CD4-positive, CD25-positive, alpha-beta regulatory T cell (primary cell): Measurements from ENCODE around the gene PADI4. TPM values are rescaled to one million over a fixed set of nuclear protein-coding genes. Genes with fewer than 3 reads are reported as not detected.

Source experiments
- ATAC-seq, 2 donors: fragments of 150-1000 bp; cut with Tn5 transposase; one replicate each; pipeline ENCODE4 v1.10.0; 2021; ENCODE audit warnings: low read depth in 2 of 2, moderate number of reproducible peaks in 2 of 2, moderate library complexity in 1 of 2
- DNase-seq, 3 donors: peaks; one replicate each; pipeline versions ENCODE4 v3.0.0 to v3.0.0-alpha.2; 2012 to 2022; ENCODE audit warnings: mixed read lengths in 1 of 3
- H3K27ac ChIP-seq: one replicate; pipeline ENCODE4 v1.7.0; 2013; ENCODE audit warnings: mild to moderate bottlenecking, low read length; ENCODE audit not compliant: insufficient read depth, poor library complexity, severe bottlenecking
- H3K27me3 ChIP-seq: one replicate; pipeline ENCODE4 v1.7.0; 2013; ENCODE audit warnings: low read length; ENCODE audit not compliant: control insufficient read depth, insufficient read depth
- H3K36me3 ChIP-seq: one replicate; pipeline ENCODE4 v1.7.0; 2013; ENCODE audit warnings: mild to moderate bottlenecking, low read length, moderate library complexity; ENCODE audit not compliant: control insufficient read depth, insufficient read depth
- H3K4me1 ChIP-seq: 2 replicates; pipeline ENCODE4 v1.7.0; 2013; ENCODE audit warnings: mild to moderate bottlenecking, low read length; ENCODE audit not compliant: insufficient read depth, control insufficient read depth, poor library complexity, severe bottlenecking
- H3K4me3 ChIP-seq: one replicate; pipeline ENCODE4 v1.7.0; 2013; ENCODE audit warnings: low read depth, mild to moderate bottlenecking, low read length, moderate library complexity
- H3K9me3 ChIP-seq, 2 experiments: 1 replicate in 1 of 2; 2 replicates in 1 of 2; pipeline ENCODE4 v1.7.0; 2013; ENCODE audit warnings: low read length in 2 of 2, mild to moderate bottlenecking in 1 of 2, moderate library complexity in 1 of 2; ENCODE audit not compliant: control insufficient read depth in 2 of 2
- H3K27ac Mint-ChIP-seq, 3 donors: one replicate each; pipeline ENCODE4 v1.8.0; 2020 to 2022; ENCODE audit warnings: mild to moderate bottlenecking in 3 of 3, mixed read lengths in 3 of 3, moderate library complexity in 2 of 3
- H3K27me3 Mint-ChIP-seq: one replicate; pipeline ENCODE4 v1.8.0; 2022; ENCODE audit warnings: mild to moderate bottlenecking, mixed read lengths
- H3K36me3 Mint-ChIP-seq: one replicate; pipeline ENCODE4 v1.8.0; 2020; ENCODE audit warnings: mixed read lengths
- H3K4me1 Mint-ChIP-seq, 4 donors: one replicate each; pipeline ENCODE4 v1.8.0; 2020 to 2022; ENCODE audit warnings: mixed read lengths in 4 of 4, mild to moderate bottlenecking in 1 of 4
- H3K4me3 Mint-ChIP-seq, 4 donors: one replicate each; pipeline ENCODE4 v1.8.0; 2020 to 2022; ENCODE audit warnings: mild to moderate bottlenecking in 4 of 4, mixed read lengths in 4 of 4, moderate library complexity in 3 of 4
- H3K9me3 Mint-ChIP-seq, 7 donors: one replicate each; pipeline ENCODE4 v1.8.0; 2020 to 2022; ENCODE audit warnings: mixed read lengths in 7 of 7, mild to moderate bottlenecking in 3 of 7, moderate library complexity in 2 of 7
- polyA plus RNA-seq, 4 donors: library from polyadenylated mRNA; unstranded; fragments of 300-500 nt; fragmentation: Illumina TruSeq; gene quantifications; one replicate each; pipeline ENCODE4 v1.2.3, GENCODE V29; 2021
- total RNA-seq: library from RNA; stranded (reverse); gene quantifications from one replicate; pipeline ENCODE4 v1.2.3, GENCODE V29; 2022

PADI4 gene
- total and polyA plus RNA-seq, 5 donors from 2014 or later = 0.81 to 1.6 (median 1.5) TPM

- no peaks in the 10 kb centered on the region for H3K9me3 ChIP-seq
- DNase-seq (no peak), ATAC-seq (no peak)
- no peaks in the 10 kb centered on the region for H3K36me3 ChIP-seq
- Mint-ChIP-seq H3K4me1 (no peaks in the 10 kb centered on the region), H3K27me3 (peaks cover 14% of the 10 kb centered on the region), H3K27ac (no peak overlapping the region), H3K36me3 (no peaks in the 10 kb centered on the region), H3K4me3 (no peak overlapping the region), H3K9me3 (peaks cover 0 to 3% (median 0%) of the 10 kb centered on the region in 7 donors)
- H3K27ac ChIP-seq = no peak overlapping the region
- no peak overlapping the region for H3K4me3 ChIP-seq
- H3K27me3 ChIP-seq = no peaks in the 10 kb centered on the region
- H3K4me1 ChIP-seq = no peaks in the 10 kb centered on the region
These were observed 73.2 kb downstream of the PADI4 start for GRCh38 chr1:17381161-17381560.

GRCh38 chr1:17392199-17392740 is 84.3 kb downstream of the PADI4 start:
- no peaks in the 10 kb centered on the region for H3K9me3 ChIP-seq
- Mint-ChIP-seq H3K27ac (no peak overlapping the region), H3K4me3 (no peak overlapping the region), H3K4me1 (peaks cover 0 to 6% (median 2%) of the 10 kb centered on the region in 4 donors), H3K36me3 (no peaks in the 10 kb centered on the region), H3K9me3 (no peaks in the 10 kb centered on the region), H3K27me3 (peaks cover 4% of the 10 kb centered on the region)
- no peak for DNase-seq
- H3K4me1 ChIP-seq = no peaks in the 10 kb centered on the region
- ATAC-seq = no peak
- no peaks in the 10 kb centered on the region for H3K36me3 ChIP-seq
- no peaks in the 10 kb centered on the region for H3K27me3 ChIP-seq
- no peak overlapping the region for H3K27ac ChIP-seq
- no peak overlapping the region for H3K4me3 ChIP-seq

DNA sequence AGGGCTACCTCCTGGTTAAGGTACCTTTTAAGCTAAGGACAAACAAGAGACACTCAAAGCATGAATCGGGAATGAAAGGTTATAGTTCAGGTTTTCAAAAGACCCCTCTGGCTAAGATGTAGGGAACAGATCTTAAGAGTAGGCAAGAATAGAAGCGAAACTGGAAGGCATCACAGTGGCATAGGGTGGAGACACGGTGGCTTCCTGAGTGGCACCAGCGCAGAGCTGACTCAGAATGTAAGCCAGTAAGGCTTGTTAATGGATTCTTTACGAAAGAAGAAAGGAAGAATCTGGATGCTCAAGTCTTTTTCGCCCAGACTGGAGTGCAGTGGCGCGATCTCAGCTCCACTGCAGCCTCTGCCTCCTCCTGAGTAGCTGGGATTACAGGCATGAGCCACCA is 85.2 kb downstream of the PADI4 start:
- peaks cover 0 to 6% (median 2%) of the 10 kb centered on the region in 4 donors for H3K4me1 Mint-ChIP-seq
- H3K27ac Mint-ChIP-seq = no peak overlapping the region
- DNase-seq (peak in 1 of 3 donors; percentile 42), ATAC-seq (no peak)
- H3K4me3 ChIP-seq = no peak overlapping the region
- H3K36me3 ChIP-seq = no peaks in the 10 kb centered on the region
- H3K9me3 Mint-ChIP-seq = no peaks in the 10 kb centered on the region
- H3K27ac ChIP-seq = no peak overlapping the region
- H3K36me3 Mint-ChIP-seq = no peaks in the 10 kb centered on the region
- no peaks in the 10 kb centered on the region for H3K9me3 ChIP-seq
- H3K27me3 ChIP-seq = no peaks in the 10 kb centered on the region
- H3K4me1 ChIP-seq = no peaks in the 10 kb centered on the region
- H3K27me3 Mint-ChIP-seq = peaks cover 4% of the 10 kb centered on the region
- H3K4me3 Mint-ChIP-seq = no peak overlapping the region

GRCh38 chr1:17397910-17398695 is 90.1 kb downstream of the PADI4 start:
- no peak overlapping the region for H3K27ac ChIP-seq
- no peak overlapping the region for H3K4me3 Mint-ChIP-seq
- ATAC-seq = no peak
- H3K9me3 ChIP-seq = no peaks in the 10 kb centered on the region
- DNase-seq = no peak
- H3K27me3 ChIP-seq = no peaks in the 10 kb centered on the region
- H3K27ac Mint-ChIP-seq = no peak overlapping the region
- peaks cover 0 to 2% (median 0%) of the 10 kb centered on the region in 7 donors for H3K9me3 Mint-ChIP-seq
- H3K4me1 ChIP-seq = no peaks in the 10 kb centered on the region
- peaks cover 4% of the 10 kb centered on the region for H3K27me3 Mint-ChIP-seq
- no peak overlapping the region for H3K4me3 ChIP-seq
- H3K36me3 ChIP-seq = no peaks in the 10 kb centered on the region
- H3K4me1 Mint-ChIP-seq = peaks cover 0 to 5% (median 0%) of the 10 kb centered on the region in 4 donors
- H3K36me3 Mint-ChIP-seq = no peaks in the 10 kb centered on the region

DNA sequence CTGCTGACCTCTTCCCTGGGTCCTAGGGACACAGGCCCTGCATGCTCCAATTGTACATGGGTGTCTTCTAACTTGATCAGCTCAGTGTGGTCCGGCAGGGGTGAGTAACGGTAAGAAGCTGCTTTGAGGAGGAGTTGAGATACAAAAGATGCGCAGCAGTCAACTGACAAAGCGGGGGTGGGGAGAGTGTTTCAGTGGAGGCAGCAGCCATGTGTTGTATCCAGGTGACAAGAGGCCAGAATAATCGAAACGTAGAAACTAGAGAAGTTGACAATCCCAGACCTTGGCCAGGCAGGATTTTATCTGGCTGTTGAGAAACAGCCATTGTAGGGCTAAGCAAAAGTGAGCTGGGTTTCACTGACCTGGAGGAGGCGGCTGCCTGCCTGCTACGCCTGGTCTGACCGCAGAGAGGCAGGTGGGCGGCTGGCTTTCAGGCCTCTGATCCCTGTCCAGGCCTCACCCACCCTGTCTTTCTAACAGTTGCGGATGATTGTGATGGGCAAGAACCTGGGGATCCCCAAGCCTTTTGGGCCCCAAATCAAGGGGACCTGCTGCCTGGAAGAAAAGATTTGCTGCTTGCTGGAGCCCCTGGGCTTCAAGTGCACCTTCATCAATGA is 92.8 kb downstream of the PADI4 start:
- Histone ChIP-seq H3K27me3 (no peaks in the 10 kb centered on the region), H3K4me1 (no peaks in the 10 kb centered on the region), H3K27ac (no peak overlapping the region), H3K4me3 (no peak overlapping the region), H3K36me3 (no peaks in the 10 kb centered on the region), H3K9me3 (no peaks in the 10 kb centered on the region)
- ATAC-seq = no peak
- H3K4me1 Mint-ChIP-seq = no peaks in the 10 kb centered on the region
- peak overlapping the region in 1 of 3 donors; percentile 26 for H3K27ac Mint-ChIP-seq
- peaks cover 0 to 2% (median 0%) of the 10 kb centered on the region in 7 donors for H3K9me3 Mint-ChIP-seq
- H3K36me3 Mint-ChIP-seq = no peaks in the 10 kb centered on the region
- no peak overlapping the region for H3K4me3 Mint-ChIP-seq
- H3K27me3 Mint-ChIP-seq = peaks cover under 1% of the 10 kb centered on the region
- DNase-seq = no peak

DNA sequence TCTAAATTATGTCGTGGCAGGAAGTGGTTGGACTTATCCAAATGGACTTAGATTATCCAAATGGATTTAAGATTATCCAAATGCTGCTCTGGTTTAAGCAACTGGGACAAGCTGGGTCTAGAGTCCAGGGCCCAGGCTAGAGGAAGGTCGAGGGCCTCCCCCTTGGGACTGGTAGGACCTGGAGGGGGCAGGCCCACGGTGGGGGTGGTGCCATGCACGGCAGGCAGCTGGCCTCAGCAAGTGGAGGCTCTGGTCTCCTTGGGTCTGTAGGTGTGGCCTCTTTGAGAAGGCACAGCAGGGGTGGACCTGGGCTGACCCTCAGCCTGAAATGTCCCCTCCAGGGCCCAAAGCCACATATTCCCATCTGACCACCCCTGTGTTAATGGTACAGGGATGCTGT is 93.8 kb downstream of the PADI4 start:
- Histone ChIP-seq H3K27ac (no peak overlapping the region), H3K36me3 (no peaks in the 10 kb centered on the region), H3K27me3 (no peaks in the 10 kb centered on the region), H3K9me3 (no peaks in the 10 kb centered on the region), H3K4me1 (no peaks in the 10 kb centered on the region), H3K4me3 (no peak overlapping the region)
- Mint-ChIP-seq H3K27me3 (no peaks in the 10 kb centered on the region), H3K4me1 (no peaks in the 10 kb centered on the region), H3K27ac (no peak overlapping the region), H3K9me3 (peaks cover 0 to 2% (median 0%) of the 10 kb centered on the region in 7 donors), H3K4me3 (no peak overlapping the region), H3K36me3 (no peaks in the 10 kb centered on the region)
- no peak for ATAC-seq
- no peak for DNase-seq

GRCh38 chr1:17403081-17403480 is 95.1 kb downstream of the PADI4 start:
- no peaks in the 10 kb centered on the region for H3K27me3 Mint-ChIP-seq
- no peak overlapping the region for H3K4me3 Mint-ChIP-seq

More at GRCh38 chr1:17403081-17403480, 95.1 kb downstream of the PADI4 start:
- Histone ChIP-seq H3K9me3 (no peaks in the 10 kb centered on the region), H3K27ac (no peak overlapping the region), H3K4me3 (no peak overlapping the region), H3K36me3 (peaks cover 6% of the 10 kb centered on the region), H3K4me1 (no peaks in the 10 kb centered on the region), H3K27me3 (no peaks in the 10 kb centered on the region)
- H3K27ac Mint-ChIP-seq = no peak overlapping the region
- peaks cover 0 to 2% (median 0%) of the 10 kb centered on the region in 7 donors for H3K9me3 Mint-ChIP-seq
- H3K4me1 Mint-ChIP-seq = no peaks in the 10 kb centered on the region
- ATAC-seq = no peak
- DNase-seq = no peak
- peaks cover 6% of the 10 kb centered on the region for H3K36me3 Mint-ChIP-seq
